ENCODE data around the gene TGM6.

Gene TGM6

DNA sequence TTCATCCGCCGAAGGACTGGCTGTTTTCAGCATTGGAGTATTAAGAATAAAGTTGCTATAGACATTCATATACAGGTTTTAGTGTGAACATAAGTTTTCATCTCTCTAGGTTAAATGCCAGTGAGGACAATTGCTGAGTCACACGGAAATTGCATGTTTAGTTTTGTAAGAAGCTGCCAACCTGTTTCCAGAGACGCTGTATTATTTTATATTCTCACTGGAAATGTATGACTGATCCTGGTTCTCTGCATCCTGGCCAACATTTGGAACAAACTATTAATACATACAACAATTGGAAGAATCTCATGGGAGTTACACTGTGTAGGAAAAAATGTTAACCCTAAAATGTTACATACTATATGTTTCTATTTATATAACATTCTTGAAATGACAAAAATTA is 16.7 kb upstream of the TGM6 start:
- DNase-seq (ENCODE audit: low read depth) = no peak

GRCh38 chr20:2365091-2365490 is 15.6 kb upstream of the TGM6 start:
- no peak for DNase-seq (ENCODE audit: low read depth)

DNA sequence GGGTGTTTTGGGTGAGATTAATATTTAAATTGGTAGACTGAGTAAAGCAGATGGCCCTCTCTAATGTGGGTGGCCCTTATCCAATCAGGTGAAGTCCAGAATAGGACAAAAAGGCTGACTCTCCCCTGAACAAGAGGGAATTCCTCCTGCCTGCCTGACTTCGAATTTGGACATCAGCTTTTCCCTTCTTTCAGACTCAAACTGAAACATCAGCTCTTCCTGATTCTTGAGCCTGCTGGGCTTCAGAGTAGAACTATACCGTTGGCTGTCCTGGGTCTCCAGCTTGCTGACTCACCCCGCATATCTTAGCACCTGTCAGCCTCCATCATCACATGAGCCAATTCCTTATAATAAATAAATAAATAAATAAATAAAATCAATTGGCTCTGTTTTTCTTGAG is 15.0 kb upstream of the TGM6 start:
- no peak for DNase-seq (ENCODE audit: low read depth)

- no peak for DNase-seq (ENCODE audit: low read depth)
Measured at GRCh38 chr20:2368621-2369020, 12.1 kb upstream of the TGM6 start.

DNA sequence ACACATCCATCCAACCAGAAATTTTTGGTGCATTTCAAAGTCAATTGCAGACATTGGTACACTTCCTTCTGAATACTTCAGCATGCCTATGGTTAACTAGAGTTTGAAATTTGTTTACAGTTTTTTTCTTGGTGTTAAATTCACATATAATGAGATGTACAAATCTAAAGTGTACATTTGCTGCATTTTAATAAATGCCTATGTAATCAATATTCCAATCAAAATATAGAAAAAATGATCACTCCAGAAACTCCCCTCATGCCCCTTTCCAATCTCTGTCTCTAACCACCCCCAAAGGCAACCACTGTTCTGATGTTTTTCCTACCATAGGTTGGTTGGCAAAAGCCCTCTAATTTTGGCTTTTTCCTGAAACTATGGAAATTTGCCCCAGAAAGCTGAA is 7.6 kb upstream of the TGM6 start:
- no peak for DNase-seq (ENCODE audit: low read depth)

GRCh38 chr20:2374346-2375125 is 6.2 kb upstream of the TGM6 start:
- DNase-seq (ENCODE audit: low read depth) = no peak

- DNase-seq (ENCODE audit: low read depth) = no peak
Measured at GRCh38 chr20:2378893-2379292, 1.8 kb upstream of the TGM6 start.

DNA sequence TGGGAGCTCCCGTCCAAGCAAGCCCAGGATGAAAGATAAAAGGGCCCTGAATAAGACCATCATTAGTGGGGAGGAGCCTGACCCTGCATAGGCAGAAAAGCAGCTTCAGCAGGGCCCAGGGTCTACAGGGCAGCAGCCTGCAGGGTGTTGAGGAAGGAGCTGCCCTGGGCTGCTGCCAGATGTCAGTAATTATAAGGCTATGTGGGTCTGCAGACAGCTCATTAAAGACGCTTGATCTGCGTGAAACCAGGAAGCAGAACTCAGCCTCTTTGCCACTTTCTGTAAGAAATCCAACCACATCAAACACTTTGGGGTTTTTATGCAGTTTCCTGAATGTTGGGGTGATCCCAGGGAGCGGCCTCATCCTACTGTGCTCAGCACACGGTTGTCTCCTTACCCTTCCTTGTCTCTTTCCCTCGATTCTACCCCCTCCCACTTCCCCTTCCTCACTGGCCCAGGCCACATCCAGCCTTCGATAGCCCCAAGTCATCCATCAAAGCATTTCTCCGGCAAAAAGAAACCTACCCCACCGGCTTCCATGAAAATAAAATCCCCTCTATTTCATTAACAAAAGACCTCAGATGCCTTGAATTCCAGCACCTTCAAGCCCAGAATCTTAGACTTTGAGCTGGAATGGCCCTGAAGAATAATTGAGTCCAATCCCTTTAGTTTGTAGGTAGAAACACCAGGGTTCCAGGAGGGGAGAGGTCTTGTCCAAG is 1.0 kb upstream of the TGM6 start:
- DNase-seq (ENCODE audit: low read depth) = peak; percentile 56

DNA sequence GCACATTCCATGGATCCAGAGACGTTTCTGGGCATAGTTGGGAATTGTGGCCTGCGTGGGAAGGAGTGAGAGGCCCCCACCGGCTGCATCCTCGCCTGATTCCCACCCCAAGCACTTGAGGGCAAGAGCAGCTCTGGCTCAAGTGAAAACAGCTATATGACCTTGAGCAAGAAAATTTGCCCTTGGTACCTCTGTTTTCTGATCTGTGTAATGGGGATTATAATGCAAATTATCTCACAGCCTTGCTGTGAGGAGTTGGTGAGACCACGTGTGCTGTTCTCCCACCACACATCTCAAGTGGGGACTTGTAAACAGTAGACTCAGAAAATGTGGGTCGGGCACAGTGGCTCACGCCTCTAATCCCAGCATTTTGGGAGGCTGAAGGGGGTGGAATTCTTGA is 602 bp downstream of the TGM6 start:
- DNase-seq (ENCODE audit: low read depth) = no peak

DNA sequence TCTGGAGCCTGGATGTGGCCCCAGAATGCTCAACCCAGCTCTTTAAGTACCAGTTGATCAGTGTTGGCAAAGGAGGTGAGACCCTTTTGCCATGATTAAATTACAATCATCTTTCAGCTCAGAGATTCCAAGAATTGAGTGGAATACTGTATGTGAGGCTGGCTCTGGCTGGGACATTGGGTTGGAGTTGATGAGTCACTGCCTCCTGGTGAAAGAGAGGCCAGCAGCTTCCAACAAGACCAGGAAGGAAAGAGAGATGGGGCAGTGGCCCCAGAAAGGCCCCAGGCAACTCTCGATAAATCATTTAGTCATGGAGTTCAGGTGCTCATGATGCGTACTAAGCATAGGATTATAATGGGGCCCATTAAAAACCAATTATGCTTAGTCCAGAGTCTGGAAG is 2.1 kb downstream of the TGM6 start:
- DNase-seq (ENCODE audit: low read depth) = no peak

GRCh38 chr20:2385026-2385425 is 4.3 kb downstream of the TGM6 start:
- DNase-seq (ENCODE audit: low read depth) = no peak

DNA sequence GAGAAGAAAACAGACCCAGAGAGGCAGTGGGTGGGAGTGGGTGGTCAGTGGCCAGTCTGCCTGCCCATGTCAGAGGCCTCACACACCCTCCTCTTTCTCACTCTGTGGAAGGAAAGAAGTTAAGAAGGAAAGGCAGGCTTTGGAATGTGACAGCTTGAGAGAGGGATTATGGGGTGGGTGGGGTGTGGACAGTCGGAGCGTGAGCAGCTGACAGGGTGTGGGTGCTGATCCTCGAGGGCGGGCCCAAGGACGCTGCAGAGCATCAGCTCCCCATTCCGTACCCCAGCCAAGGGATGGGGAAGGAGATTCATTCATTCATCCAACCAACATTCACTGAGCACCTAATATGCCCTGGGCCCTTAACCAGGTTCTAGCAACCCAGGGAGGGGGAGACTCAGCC is 4.8 kb downstream of the TGM6 start:
- DNase-seq (ENCODE audit: low read depth) = no peak

DNA sequence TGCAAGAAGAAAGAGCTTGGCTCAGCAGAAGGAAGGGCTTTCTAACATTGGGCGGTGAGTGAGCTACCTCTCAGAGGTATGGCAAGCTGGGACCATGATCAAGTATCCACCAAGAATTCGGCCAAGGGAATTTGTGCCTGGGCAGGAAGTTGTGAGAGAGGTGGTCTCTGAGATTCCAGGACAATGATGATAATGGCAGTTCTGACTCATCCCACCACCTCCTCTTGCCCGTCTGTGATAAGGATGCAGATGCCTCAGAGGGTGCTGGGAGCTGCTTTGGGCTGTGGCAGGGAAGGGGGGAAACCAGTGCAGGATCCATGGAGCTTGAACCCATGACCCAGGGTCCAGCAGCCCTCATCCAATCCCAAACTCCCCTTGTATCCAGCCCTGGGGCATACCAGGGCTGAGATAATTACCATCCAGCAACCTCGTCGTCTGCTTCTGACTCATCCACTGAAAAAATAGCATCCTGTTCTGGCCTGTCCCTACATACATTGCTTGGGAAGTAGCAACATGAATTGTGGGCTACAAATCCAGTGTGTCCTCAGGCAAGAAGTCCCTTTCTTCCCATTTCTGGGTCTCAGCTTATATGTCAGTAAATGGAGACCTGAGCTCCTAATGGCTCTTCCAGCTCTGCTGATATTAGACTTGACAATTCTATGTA is 5.9 kb downstream of the TGM6 start:
- no peak for DNase-seq (ENCODE audit: low read depth)

DNA sequence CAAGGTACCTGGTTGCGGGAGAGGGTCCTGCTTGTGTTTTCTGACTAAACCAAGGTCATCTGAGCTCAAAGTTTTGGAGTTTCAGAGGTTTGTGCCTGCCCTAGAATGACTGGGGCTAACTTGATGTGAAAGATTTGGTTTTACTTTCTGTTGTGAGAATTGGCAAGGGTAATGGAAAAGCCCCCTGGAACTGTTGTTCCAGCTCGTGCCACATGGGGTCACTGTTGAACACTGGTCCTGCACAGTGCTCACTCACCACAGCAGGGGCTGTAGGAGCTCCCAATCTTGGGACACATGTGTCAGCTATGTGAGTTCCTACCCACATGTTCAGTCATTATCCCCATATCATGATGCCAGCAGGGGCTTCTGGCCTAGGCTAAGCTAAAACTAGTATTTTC is 6.5 kb downstream of the TGM6 start:
- peak; percentile 20 for DNase-seq (ENCODE audit: low read depth)

DNA sequence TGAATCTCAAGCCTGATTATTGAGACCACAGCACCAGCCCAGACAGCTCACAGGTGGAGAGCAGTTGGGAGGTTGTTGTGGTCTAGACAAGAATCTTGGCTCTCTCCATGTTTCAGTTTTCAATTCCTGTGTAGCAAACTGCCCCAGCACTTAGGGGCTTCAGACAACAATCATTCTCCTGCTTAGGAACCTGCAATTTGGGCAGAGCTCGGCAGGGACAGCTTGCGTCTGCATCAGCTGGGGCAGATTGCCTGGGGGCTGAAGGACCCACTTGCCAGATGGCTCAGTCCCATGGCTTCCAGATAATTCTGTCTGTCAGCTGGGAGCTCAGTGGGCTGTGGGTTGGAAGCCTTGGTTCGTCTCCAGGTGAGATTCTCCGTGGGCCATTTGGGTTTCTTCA is 6.9 kb downstream of the TGM6 start:
- no peak for DNase-seq (ENCODE audit: low read depth)

DNA sequence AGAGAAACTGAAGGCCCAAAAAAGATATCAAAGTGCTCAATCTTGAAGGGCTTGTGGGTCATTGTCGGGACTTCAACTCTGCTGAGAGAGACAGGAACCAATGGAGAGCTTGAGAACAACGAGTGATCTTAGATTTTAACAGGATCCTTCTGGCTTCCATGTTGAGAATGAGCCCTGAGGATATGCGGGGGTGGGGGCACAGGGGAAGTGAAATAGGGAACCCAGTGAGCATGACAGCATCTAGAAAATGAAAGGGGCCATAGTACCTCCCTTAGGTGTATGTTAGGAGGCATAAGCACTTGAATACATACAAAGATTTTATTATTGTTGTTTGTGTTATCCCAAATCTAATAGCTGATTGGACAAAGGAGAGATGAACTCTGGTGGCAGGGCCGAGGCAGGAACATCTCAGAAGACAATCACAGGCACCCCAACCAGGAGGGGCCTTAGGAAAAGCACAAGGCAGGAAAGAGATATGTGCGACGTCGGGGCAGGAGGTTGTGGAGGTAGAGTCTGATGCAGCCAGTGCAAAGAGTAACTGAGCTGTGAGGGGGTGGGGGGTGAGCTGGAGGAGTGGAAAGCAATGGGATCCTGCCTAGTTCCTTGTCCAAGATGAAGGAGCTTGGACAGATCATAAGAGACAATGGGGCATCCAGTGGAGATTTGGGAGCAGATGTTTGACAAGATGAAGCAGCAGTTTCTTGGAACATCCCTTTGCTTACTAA is 10.4 kb downstream of the TGM6 start:
- DNase-seq (ENCODE audit: low read depth) = no peak

DNA sequence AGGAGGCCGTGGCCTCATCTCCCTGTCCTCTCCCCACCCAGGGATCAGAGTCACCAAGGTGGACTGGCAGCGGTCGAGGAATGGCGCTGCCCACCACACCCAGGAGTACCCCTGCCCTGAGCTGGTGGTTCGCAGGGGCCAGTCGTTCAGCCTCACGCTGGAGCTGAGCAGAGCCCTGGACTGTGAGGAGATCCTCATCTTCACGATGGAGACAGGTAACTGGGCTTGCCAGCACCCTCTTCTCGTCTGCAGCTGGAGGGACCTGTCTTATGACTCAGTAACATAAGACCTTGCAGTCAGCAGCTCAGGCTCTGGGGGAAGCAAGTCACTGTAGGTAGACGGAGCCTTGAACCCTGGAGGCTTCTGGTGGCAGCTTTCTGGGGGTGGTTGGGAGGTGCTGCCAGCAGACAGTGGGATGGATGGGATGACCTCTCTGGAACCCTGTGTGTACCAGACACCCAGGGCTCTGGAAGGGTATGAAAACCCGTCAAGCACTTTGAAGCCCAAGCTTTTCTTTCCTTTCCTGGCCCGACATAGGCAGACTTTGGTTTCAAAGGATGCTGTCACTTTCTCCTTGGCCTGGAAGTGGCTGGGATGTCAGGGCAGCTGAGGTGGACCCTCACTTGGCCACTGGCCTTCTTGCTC is 13.8 kb downstream of the TGM6 start:
- no peak for DNase-seq (ENCODE audit: low read depth)

GRCh38 chr20:2395136-2395535 is 14.4 kb downstream of the TGM6 start:
- no peak for DNase-seq (ENCODE audit: low read depth)

DNA sequence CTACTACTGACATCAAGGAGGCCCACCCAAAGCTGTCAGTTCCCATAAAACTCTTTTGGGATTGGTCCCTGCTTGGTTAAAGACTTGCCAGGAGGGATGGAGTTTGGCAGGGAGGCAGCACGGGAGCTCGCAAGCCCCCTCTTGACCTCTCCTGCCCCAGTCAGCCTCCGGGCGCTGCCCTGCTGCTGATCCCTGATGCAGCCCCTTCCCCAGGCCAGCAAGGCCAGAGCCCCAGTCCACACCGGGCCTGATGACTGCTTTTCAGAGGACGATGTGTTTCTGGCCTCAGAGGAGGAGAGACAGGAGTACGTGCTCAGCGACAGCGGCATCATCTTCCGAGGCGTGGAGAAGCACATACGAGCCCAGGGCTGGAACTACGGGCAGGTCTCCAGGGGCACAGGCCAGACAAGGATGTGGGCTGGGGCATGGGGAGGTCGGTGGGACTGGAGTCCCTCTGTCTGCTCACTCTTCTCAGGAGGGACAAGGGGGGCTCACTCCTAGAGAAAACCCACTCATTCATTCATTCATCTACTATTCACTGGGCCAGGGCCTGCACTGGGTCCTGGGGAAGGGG is 15.6 kb downstream of the TGM6 start:
- DNase-seq (ENCODE audit: low read depth) = no peak

DNA sequence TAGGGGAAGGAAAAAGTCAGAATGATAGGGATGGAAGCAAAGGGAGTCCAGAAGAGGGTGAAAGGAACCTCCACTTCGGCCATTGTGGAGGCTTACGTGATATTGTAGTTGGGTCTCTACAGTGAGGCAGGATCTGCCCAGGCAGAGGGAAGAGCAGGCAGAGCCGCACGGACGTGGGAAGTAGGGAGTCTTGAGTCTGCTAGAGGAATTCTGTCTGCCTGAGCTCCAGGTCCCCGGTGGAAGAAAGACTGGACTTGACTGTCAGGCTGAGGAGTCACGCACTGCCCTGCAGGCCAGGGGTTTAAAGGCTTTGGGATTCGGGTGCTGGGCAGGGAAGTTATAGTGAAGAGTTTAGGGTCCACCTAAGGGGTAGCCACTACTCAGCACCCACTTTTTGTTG is 16.4 kb downstream of the TGM6 start:
- DNase-seq (ENCODE audit: low read depth) = no peak

DNA sequence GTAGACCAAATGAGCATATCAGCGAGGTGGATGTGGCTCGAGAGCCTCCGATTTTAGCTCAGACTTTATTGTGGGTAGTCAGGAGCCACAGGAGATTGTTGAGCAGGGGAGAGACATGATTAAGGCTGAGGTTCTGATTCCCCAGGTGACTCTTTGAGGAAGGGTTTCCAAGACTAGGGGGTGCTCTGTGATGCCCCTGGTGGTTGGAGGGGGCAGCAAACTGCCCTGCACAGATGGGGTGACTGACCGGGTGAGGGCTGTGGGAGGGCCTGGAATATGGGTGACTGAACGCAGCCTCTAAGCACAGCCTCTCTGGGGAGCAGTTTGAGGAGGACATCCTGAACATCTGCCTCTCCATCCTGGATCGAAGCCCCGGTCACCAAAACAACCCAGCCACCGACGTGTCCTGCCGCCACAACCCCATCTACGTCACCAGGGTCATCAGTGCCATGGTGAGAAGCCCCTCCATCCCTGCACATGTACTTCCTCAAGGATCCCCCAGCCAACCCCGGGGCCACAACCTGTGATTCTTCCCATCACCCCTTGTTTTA is 17.0 kb downstream of the TGM6 start:
- DNase-seq (ENCODE audit: low read depth) = no peak
